Type B pancreatic cell (in vitro differentiated cells): ENCODE data around the gene KIF6. TPM values are rescaled to one million over a fixed set of nuclear protein-coding genes. Genes with fewer than 3 reads are reported as not detected.

ENCODE experiments used
- DNase-seq: peaks from one replicate; pipeline ENCODE4 v3.0.0; 2021; ENCODE audit warnings: mixed read lengths; ENCODE audit not compliant: unreplicated experiment; ENCODE audit errors: extremely low spot score
- H3K27ac Mint-ChIP-seq: 2 replicates; pipeline ENCODE4 v1.8.0; 2021; ENCODE audit warnings: mild to moderate bottlenecking, mixed read lengths
- H3K27me3 Mint-ChIP-seq: 2 replicates; pipeline ENCODE4 v1.8.0; 2021; ENCODE audit warnings: mixed read lengths
- H3K36me3 Mint-ChIP-seq: 2 replicates; pipeline ENCODE4 v1.8.0; 2021; ENCODE audit warnings: mixed read lengths
- H3K4me1 Mint-ChIP-seq: one replicate; pipeline ENCODE4 v1.8.0; 2021; ENCODE audit warnings: mixed read lengths; ENCODE audit not compliant: unreplicated experiment
- H3K4me3 Mint-ChIP-seq: 2 replicates; pipeline ENCODE4 v1.8.0; 2021; ENCODE audit warnings: mild to moderate bottlenecking, mixed read lengths
- H3K9me3 Mint-ChIP-seq: 2 replicates; pipeline ENCODE4 v1.8.0; 2021; ENCODE audit warnings: mixed read lengths
- total RNA-seq: library from RNA; stranded (reverse); gene quantifications from 2 replicates; pipeline ENCODE4 v1.2.1, GENCODE V29; 2021; ENCODE audit warnings: low replicate concordance
- TF ChIP-seq, protein P1 (sequence below): fragments of 200-600 bp; sonication (generic); conservative IDR thresholded peaks from 2 replicates; pipeline ENCODE4 v1.5.0; 2021; ENCODE audit warnings: antibody characterized with exemption, mild to moderate bottlenecking

KIF6 gene
- total RNA-seq, 1 donor from 2014 or later, result 3.3 TPM

DNA sequence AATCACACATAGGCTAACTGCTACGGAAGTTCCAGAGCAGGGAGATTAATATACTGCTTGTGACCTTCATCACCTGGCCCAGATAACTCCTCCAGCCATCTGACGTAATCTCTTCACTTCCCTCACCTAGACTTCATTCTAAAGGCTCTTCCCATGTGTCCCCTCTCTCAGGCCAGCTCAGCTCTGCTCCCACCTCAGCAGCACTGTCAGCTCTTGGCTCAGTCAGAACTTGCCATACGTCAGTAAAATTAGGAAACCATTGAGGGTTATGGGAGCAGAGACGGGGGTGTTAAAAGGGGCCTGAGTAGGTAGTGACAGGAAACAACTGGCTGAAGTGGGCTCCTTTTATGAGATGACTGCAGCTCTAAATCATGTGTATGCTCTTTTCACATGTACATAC lies 101.5 kb downstream of the KIF6 start:
- Mint-ChIP-seq H3K4me1 (no peaks in the 10 kb centered on the region), H3K27me3 (no peaks in the 10 kb centered on the region), H3K9me3 (no peaks in the 10 kb centered on the region), H3K36me3 (no peaks in the 10 kb centered on the region), H3K4me3 (no peak overlapping the region), H3K27ac (no peak overlapping the region)
- no peak for DNase-seq
- TF ChIP-seq, protein P1, sequence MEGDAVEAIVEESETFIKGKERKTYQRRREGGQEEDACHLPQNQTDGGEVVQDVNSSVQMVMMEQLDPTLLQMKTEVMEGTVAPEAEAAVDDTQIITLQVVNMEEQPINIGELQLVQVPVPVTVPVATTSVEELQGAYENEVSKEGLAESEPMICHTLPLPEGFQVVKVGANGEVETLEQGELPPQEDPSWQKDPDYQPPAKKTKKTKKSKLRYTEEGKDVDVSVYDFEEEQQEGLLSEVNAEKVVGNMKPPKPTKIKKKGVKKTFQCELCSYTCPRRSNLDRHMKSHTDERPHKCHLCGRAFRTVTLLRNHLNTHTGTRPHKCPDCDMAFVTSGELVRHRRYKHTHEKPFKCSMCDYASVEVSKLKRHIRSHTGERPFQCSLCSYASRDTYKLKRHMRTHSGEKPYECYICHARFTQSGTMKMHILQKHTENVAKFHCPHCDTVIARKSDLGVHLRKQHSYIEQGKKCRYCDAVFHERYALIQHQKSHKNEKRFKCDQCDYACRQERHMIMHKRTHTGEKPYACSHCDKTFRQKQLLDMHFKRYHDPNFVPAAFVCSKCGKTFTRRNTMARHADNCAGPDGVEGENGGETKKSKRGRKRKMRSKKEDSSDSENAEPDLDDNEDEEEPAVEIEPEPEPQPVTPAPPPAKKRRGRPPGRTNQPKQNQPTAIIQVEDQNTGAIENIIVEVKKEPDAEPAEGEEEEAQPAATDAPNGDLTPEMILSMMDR, result no peak

DNA sequence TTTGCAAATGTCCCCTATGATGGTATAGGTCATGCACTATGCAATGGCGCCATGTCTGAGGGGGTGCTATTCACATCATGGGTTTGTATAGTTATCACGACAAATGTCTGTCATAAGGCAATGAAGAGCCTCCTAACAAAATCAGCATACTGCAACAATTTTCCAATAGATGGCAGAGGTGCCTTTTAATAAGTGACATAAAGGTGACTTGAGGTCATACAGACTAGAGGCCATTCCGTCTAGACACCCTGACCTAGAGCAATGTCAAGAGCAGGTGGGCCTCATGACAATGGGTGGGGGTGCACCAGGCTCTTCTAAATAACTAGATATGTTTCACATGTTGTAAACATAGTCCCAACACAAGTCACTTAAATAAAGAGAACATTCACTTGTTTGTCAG lies 107.7 kb downstream of the KIF6 start:
- Mint-ChIP-seq H3K9me3 (no peaks in the 10 kb centered on the region), H3K27ac (no peak overlapping the region), H3K36me3 (no peaks in the 10 kb centered on the region), H3K4me1 (peaks cover 9% of the 10 kb centered on the region), H3K4me3 (no peak overlapping the region), H3K27me3 (no peaks in the 10 kb centered on the region)
- TF ChIP-seq, protein P1, result no peak
- DNase-seq, result no peak

DNA sequence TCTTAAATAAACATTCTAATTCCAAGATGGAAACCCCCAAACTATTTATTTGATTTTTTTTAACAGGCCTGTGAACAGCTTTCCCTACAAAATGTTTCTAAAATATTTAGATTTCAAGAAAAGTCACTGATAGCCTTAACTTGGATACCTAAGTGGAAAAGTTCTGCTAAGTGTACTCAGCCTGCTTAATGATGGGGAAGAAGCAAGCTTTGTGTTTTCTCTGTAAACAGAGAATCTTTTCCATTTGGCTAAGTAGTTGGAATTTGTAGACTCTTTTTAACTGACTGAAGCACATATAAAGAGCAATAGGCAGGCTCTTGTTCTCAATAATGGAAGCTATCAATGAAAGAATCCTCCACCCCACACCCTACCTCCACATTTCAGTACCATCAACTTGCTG lies 108.2 kb downstream of the KIF6 start:
- Mint-ChIP-seq H3K9me3 (no peaks in the 10 kb centered on the region), H3K4me3 (no peak overlapping the region), H3K36me3 (no peaks in the 10 kb centered on the region), H3K27me3 (no peaks in the 10 kb centered on the region), H3K4me1 (peaks cover 9% of the 10 kb centered on the region), H3K27ac (no peak overlapping the region)
- TF ChIP-seq, protein P1, result no peak
- no peak for DNase-seq

DNA sequence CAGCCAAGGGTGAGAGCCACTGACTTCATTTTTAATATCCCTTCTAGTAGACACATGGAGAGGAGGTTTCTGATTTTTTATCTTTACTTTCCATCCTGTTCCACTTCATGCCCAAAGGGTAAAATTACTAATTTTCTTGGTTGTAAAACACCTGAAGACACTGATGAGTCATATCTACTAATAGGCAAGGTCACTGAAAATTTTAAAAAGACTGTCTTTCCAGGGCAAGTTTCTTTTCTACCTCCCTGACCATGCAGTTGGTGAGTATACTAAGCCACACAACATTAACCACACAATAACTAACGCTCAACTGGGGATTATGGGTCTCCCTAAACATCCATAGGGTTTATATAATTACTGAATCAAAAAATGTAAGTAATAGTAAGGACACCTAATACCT lies 109.6 kb downstream of the KIF6 start:
- no peak for DNase-seq
- Mint-ChIP-seq H3K9me3 (no peaks in the 10 kb centered on the region), H3K36me3 (no peaks in the 10 kb centered on the region), H3K27ac (no peak overlapping the region), H3K4me1 (peaks cover 9% of the 10 kb centered on the region), H3K4me3 (no peak overlapping the region), H3K27me3 (no peaks in the 10 kb centered on the region)
- TF ChIP-seq, protein P1, result no peak

DNA sequence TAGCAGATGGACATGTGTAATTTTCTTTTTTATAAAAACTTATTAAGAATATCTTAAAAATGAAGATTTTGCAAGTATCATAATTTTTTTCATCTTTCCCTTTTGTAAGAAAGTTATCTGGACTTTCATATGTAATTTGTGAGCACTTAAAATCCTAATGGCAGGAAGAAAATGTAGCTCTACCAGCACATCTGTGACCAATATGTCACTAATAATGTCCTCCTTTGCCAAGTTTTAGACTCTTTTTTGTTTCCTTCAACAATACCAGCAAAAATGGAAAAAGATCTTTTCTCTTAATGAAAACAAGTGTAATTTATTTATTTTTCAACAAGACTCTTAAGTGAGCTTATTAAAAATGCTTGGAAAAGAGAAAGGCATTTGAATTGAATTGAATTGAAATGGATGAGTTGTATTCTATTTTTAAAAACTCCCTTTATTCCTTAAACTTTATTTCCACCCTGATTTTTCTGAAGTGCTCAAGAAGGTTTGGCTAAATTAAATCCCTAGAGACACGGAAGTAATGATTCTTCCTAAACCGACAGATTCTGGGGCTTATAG lies 110.7 kb downstream of the KIF6 start:
- TF ChIP-seq, protein P1, result no peak
- H3K27me3 Mint-ChIP-seq, result no peaks in the 10 kb centered on the region
- no peak overlapping the region for H3K27ac Mint-ChIP-seq
- DNase-seq, result no peak
- peaks cover 19% of the 10 kb centered on the region for H3K4me1 Mint-ChIP-seq
- H3K4me3 Mint-ChIP-seq, result no peak overlapping the region
- H3K36me3 Mint-ChIP-seq, result no peaks in the 10 kb centered on the region
- H3K9me3 Mint-ChIP-seq, result no peaks in the 10 kb centered on the region

DNA sequence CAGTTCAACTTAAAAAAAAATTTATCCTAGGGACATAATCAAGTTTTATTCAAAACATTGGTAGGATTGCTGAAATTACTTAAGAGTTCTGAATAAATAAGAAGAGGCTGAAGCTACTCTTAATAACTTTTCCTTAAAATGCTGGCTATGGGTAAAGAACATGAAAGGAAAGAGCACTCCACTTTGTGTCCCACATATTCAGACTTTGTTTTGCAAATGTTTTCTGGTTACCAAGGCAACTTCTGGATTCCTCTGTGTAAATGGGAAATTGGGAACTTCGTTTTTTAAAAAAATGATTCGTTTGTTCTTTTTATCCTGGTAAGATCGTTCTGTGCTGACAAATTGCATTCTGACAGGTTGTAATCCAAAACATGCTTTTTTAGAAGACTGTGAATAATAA lies 115.0 kb downstream of the KIF6 start:
- H3K27ac Mint-ChIP-seq, result no peak overlapping the region
- H3K27me3 Mint-ChIP-seq, result no peaks in the 10 kb centered on the region
- no peak for DNase-seq
- TF ChIP-seq, protein P1, result no peak
- H3K4me3 Mint-ChIP-seq, result no peak overlapping the region
- no peaks in the 10 kb centered on the region for H3K9me3 Mint-ChIP-seq
- H3K36me3 Mint-ChIP-seq, result no peaks in the 10 kb centered on the region
- peaks cover 13% of the 10 kb centered on the region for H3K4me1 Mint-ChIP-seq
